HG03175 (cell line): ENCODE measurements around the gene CCDC88A.
"Not testable (repeated sequence)": the region's sequence is repeated elsewhere in the genome, so short reads cannot be mapped to it uniquely, and the experiment has no call there.

Experiments used
- ATAC-seq: cut with Tn5 transposase; IDR thresholded peaks from one replicate; pipeline ENCODE4 v1.9.1; 2021; ENCODE audit warnings: mild to moderate bottlenecking, moderate library complexity; ENCODE audit not compliant: unreplicated experiment

Gene CCDC88A

DNA sequence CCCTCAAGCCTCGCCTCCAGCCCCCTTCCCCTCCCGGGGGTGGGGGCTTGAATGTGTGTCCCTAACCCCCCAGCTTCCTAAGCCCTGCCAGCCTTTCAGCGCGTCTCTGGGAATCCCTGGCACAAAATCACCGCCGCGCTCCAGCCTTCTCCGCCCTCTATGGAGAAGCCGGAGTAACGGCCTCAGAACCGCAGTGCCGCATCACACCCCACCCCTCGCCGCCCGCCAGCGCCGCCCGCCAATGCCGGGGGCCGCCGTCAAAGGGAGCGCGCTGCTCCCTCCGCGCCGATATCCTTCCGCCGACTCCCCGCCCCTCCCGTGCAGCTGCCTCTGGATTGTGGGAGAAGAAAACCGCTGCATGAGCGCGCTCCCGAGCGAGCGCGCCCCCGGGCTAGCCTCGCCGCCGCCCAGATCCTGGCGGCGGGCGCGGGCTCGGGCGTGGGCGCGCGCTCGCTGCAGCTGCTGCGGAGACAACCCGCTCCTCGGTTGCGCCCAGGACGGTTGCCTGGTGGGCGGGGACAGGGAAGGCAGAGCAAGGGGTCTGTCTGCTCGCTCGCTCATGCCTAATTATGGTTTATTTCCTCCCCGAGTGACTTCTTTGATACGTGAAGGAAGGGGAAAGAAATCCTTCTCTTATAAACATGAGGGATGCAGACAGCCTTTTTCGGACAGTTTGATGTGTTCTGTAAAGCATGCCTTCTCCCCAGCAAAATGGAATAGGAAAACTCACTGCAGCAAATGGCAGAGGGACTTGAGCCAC lies at the start of gene CCDC88A:
Gene CCDC88A, minus strand, starts transcription at position 178 of the 760 bp plus-strand sequence. CDS start 777 bp downstream, outside the sequence.
- ATAC-seq = peak; percentile 84

DNA sequence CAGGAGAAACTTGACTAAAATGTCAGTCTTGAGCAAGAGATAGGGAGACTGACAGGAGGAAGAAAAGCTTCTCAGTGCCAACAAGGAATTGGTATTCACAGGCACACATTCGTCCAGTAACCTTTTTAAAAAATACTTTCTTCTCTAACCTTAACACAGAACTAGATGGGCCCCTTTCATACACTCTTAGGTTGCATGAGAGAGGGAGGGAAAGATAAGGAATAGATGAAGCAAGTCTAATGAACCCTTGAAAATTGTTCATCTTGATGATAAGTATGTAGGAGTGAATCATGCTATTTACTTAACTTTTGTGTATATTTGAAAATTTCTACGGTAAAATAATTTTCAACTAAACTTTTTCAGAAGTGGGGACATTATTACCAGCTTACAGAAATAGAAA lies 42.0 kb upstream of the CCDC88A start:
- ATAC-seq = no peak

DNA sequence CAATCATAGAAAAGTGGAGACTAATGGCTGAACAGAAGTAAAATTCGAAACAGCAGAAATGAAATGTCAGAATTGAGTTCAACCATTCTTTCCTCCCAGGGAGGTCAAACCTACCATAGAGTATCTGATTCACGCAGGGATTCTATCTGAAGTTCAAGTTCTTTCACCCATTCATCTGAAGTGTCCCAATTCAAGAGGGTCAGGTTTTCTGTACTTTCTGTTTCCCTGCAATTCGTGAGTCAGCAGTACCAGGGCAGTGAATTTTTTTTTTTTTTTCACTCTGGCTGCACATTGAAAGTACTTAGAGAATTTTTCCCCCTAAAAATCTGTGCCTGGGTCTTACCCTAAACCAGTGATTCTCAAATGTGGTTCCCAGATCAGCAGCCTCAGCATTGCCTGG lies 40.9 kb upstream of the CCDC88A start:
- no peak for ATAC-seq

GRCh38 chr2:55459714-55460274 lies 40.1 kb upstream of the CCDC88A start:
- ATAC-seq = no peak

GRCh38 chr2:55459279-55459678 lies 39.6 kb upstream of the CCDC88A start:
- no peak for ATAC-seq

- no peak for ATAC-seq
Measured at GRCh38 chr2:55454121-55454520, 34.5 kb upstream of the CCDC88A start.

DNA sequence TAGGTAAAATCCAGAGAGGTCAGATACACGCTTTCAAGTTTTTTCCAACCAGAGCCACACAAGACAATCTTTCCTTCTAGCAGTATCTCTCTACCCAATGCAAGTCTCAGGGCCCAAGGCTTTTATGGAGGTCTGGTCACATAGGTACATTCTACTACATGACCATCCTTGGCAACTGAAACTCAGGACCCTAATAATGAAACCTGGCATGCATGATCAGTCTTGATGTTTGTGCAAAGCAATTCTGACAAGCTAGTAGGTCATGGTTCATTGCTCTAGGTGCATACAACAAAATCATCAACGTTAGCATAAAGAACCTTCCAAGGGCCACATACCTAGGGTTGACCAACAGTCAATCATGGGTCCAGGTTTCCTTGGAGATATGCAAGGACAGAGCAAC lies 33.2 kb upstream of the CCDC88A start:
- ATAC-seq = no peak

DNA sequence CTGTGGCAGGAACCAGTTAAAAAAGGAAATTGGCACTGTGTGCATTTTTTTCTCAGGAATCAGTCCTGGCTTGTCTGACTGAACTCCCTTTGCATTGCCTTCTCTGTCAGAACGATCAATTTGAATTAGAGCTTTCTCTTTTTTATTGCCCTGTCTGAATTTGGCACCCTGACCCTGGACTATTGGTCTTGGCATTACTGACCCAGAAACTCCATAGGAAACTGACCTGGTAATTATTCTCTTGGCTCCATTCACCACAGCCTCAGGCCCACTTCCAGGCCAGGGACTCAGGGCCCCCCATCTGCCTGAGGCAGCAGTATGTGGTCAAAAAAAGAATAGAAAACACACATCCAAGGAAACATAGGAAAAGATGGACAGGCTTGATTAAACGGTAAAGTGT lies 32.0 kb upstream of the CCDC88A start:
- ATAC-seq = no peak

DNA sequence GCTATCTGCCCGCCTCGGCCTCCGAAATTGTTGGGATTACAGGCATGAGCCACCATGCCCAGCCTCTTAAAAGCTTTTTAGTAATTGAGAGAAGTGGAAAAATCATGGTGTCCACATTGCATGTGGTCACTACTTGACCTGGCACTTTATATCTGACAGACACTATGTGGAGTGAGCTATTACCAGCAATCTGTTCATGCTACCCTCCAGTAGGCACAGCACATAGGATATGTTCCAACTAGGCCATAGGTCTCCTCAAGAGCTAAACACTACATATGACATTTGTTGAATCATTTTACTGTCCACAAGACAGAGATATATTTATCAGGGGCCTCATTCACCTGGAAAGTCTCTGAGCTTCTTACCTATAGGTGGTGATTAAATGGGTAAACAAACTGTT lies 30.4 kb upstream of the CCDC88A start:
- ATAC-seq = not testable (repeated sequence)

DNA sequence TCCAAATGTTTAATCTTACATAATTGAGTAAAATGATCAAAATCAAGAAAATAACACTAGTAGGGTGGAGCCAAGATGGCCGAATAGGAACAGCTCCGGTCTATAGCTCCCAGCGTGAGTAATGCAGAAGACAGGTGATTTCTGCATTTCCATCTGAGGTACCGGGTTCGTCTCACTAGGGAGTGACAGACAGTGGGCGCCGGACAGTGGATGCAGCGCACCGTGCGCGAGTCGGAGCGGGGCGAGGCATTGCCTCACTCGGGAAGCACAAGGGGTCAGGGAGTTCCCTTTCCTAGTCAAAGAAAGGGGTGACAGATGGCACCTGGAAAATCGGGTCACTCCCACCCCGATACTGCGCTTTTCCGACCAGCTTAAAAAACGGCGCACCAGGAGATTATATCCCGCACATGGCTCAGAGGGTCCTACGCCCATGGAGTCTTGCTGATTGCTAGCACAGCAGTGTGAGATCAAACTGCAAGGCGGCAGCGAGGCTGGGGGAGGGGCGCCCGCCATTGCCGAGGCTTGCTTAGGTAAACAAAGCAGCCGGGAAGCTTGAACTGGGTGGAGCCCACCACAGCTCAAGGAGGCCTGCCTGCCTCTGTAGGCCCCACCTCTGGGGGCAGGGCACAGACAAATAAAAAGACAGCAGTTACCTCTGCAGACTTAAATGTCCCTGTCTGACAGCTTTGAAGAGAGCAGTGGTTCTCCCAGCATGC lies 22.5 kb upstream of the CCDC88A start:
- ATAC-seq = not testable (repeated sequence)

- no peak for ATAC-seq
Measured at GRCh38 chr2:55441280-55441892, 21.7 kb upstream of the CCDC88A start.

DNA sequence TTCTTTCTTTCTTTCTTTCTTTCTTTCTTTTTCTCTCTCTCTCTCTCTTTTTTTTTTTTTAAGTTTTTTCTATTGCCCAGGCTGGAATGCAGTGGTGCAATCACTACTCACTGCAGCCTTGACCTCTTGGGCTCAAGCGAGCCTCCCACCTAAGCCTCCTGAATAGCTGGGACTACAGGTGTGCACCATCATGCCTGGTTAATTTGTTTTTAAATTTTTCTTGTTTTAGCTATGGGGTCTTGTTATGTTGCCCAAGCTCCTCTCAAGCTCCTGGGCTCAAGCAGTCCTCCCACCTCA lies 19.4 kb upstream of the CCDC88A start:
- ATAC-seq = no peak

DNA sequence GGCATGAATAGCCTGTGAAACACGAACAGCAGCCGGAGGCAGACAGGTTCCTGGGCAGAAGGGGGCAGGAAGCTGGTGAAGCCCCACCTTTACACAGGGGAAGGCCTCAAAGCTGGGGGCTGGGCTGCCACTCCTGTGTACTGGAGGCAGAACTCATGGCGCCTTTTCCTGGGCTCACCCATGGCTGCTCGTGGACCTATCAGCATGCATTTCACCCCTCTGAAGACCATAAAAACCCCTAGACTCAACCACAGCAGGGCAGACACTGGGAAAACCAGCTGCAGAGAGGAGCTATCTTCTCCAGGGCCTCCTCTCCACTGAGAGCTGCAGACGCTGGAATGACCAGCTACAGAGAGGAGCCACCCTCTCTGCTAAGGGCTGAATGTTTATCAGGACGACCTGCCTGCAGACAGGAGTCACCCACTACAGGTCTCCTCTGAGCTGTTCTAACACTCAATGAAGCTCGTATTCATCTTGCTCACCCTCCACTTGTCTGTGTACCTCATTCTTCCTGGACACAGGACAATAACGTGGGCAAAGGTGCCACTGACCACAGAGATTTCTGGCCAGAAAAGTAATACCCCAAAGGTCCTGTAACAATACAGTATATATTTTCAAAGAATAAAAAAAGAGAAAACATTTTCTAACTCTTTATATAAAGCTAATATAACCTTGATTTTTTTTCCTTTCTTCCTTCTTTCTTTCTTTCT lies 18.9 kb upstream of the CCDC88A start:
- ATAC-seq = no peak

- no peak for ATAC-seq
Measured at GRCh38 chr2:55437515-55438390, 18.1 kb upstream of the CCDC88A start.

DNA sequence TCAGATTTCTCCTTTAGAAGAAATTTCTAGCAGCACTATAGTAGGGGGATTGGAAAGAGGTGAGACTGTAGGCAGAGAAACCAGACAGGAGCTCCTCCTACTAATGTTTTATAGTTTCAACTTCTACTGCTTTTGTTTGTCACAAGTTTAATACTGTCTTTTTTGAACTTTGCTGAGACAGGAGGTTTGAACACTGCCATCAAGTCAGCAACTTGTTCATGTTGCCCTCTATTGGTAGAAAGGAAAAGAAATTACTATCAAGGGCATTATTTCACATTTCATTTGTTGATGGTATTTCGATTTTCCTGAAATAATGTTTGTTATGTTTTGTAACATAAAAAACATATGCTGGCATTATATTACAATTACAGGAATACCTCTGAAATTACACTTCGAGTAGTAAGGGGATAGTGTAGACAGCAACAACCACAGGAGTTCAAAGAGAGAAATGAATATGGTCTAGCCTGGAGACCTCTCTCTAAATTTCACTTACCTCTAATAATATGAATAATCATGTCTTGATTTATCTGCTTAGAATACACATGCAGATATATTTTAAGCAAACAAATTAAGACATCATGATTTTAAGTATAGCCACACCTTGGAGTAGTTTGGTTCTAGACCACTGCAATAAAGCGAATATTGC lies 12.4 kb upstream of the CCDC88A start:
- ATAC-seq = peak; percentile 65

- ATAC-seq = no peak
Measured at GRCh38 chr2:55430211-55430975, 10.7 kb upstream of the CCDC88A start.

DNA sequence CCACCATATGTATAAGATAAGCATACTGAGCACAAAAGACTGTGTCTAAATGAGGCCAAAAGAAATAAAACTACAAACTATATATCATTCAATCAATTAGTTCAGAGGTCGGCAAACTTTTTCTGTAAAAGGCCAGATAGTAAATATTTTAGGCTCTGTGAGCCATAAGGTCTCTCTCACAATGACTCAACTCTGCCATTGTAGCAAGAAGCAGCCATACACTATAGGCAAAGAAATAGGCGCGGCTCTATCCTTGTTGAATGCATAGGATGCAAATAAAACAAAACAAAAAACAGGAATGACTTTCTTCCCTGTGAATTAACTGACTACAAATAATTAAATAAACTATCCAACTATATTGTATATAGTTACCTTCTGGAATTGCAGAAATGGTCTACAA lies 8.6 kb upstream of the CCDC88A start:
- ATAC-seq = no peak

DNA sequence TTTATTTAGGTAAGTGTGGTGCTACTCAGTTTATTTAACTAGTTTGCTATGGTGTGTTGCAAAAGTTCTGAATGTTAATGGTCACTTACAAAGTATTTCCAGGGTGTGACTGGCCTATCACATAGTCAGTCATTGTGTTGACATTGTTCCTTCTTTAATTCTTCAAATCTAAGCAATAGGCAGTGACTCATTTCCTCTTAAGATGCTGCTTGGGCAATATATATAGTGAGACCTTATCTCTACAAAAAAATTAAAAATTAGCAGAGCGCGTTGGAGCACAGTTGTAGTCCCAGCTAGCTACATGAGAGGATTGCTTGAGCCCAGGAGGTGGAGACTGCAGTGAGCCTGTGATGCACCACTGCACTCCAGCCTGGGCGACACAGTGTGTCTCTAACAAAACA lies 5.8 kb upstream of the CCDC88A start:
- no peak for ATAC-seq
